Measurements from ENCODE around the gene FAM177A1. TPM values are rescaled to one million over a fixed set of nuclear protein-coding genes. Genes with fewer than 3 reads are reported as not detected.

Gene FAM177A1
- total and polyA plus RNA-seq, 11 donors, result 56.3 to 129 (median 97.1) TPM

DNA sequence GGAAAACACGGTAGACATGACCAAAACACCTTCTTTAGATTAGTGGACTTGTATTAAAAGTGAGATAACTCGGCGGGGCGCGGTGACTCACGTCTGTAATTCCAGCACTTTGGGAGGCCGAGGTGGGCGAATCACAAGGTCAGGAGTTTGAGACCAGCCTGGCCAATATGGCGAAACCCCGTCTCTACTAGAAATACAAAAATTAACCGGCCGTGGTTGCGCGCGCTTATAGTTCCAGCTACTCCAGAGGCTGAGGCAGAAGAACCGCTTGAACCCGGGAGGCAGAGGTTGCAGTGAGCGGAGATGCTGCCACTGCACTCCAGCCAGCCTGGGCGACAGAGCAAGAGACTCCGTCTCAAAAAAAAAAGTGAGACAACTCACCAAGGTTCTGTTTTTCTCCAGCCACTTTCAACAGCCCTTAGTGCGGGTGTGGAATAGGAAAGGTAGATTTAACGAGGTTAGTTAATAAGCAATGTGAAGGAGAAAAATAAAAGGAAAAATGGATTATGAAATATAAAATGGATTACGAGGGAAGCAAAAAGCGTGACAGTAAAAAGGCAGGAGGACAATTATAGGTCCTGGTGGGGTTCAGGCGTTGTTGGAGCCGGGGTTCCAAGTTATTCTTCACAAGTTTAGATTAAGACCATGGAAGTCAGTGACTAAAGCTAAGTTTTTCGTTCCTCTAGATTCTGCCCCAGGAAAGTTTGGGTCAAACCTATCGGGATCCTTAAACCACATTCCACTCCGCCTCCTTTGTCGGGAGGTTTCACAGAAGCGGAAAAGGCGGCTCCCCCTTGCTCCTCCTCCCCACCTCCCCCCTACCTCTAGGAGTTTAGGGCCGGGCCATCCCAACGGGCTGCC lies 75.2 kb downstream of the FAM177A1 start:
- Histone ChIP-seq H3K27me3 (no peaks in the 10 kb centered on the region), H3K36me3 (peaks cover 0 to 33% (median 13%) of the 10 kb centered on the region in 9 donors), H3K9me3 (no peaks in the 10 kb centered on the region), H3K27ac (peak overlapping the region; percentile 91 to 100 (median 96)), H3K4me3 (peak overlapping the region; percentile 55 to 86 (median 68)), H3K4me1 (peaks cover 0 to 53% (median 18%) of the 10 kb centered on the region in 12 donors)
- no peak for ATAC-seq
- 16 to 28% (median 20%) methylated on average over 34 of the region's 34 CpGs for WGBS, 4 donors
- DNase-seq, result no peak
- intact Hi-C loops (cut with DNase I), result loop anchor here in 6 of 10 donors (1.0 to 10.0 kb wide), 10 partner anchors 74 to 686 kb away; partner anchors contain the start of genes FAM177A1 (in 4 of the 6), SRP54 (in 2 of the 6), BAZ1A (in 1 of the 6) and NFKBIA (in 1 of the 6)
- TF ChIP-seq POLR2A (IDR thresholded peaks at IDR 0.05) (no peak), CTCF (IDR thresholded peaks at IDR 0.05) (no peak)

- WGBS, 4 donors, result 0% methylated on average over 51 to 57 of the region's 57 CpGs
- TF ChIP-seq CTCF (IDR thresholded peaks at IDR 0.05), result no peak
- peak in 1 of 2 donors; percentile 60 for TF ChIP-seq POLR2A (IDR thresholded peaks at IDR 0.05)
- H3K27me3 ChIP-seq, result no peaks in the 10 kb centered on the region
Measured at GRCh38 chr14:35121887-35122695, 76.0 kb downstream of the FAM177A1 start, which contains the start of the genes PPP2R3C and PRORP. TSS of gene PPP2R3C (minus strand) at chr14:35121990. CDS start at chr14:35121959, 31 bp downstream. TSS of gene PRORP (plus strand) at chr14:35122552. CDS start at chr14:35123246, 694 bp downstream.

GRCh38 chr14:35122696-35123387 lies 76.8 kb downstream of the FAM177A1 start:
- 6 to 9% (median 8%) methylated on average over 18 to 23 of the region's 23 CpGs for WGBS, 4 donors
- H3K4me3 ChIP-seq, result peak overlapping the region; percentile 55 to 86 (median 68)
- no peaks in the 10 kb centered on the region for H3K9me3 ChIP-seq
- peaks cover 0 to 50% (median 18%) of the 10 kb centered on the region in 12 donors for H3K4me1 ChIP-seq
- peaks cover 0 to 30% (median 9%) of the 10 kb centered on the region in 9 donors for H3K36me3 ChIP-seq
- intact Hi-C loops (cut with DNase I), result loop anchor here in 6 of 10 donors (2.0 to 10.0 kb wide), 8 partner anchors 76 to 684 kb away; partner anchors contain the start of genes BAZ1A (in 2 of the 6), FAM177A1 (in 1 of the 6), NFKBIA (in 1 of the 6) and RALGAPA1 (in 1 of the 6)
- H3K27me3 ChIP-seq, result no peaks in the 10 kb centered on the region
- DNase-seq (no peak), ATAC-seq (peak; percentile 4 to 51 (median 18))
- no peak for TF ChIP-seq POLR2A (IDR thresholded peaks at IDR 0.05)
- TF ChIP-seq CTCF (IDR thresholded peaks at IDR 0.05), result no peak
- H3K27ac ChIP-seq, result peak overlapping the region; percentile 91 to 100 (median 96)

More at GRCh38 chr14:35121887-35122695, 76.0 kb downstream of the FAM177A1 start, which contains the start of the genes PPP2R3C and PRORP:
- peak; percentile 95 to 97 (median 96) for ATAC-seq
- Histone ChIP-seq H3K4me1 (peaks cover 0 to 53% (median 18%) of the 10 kb centered on the region in 12 donors), H3K27ac (peak within 1 kb of the TSS; percentile 91 to 100 (median 96)), H3K36me3 (peaks cover 0 to 28% (median 8%) of the 10 kb centered on the region in 9 donors), H3K9me3 (no peaks in the 10 kb centered on the region), H3K4me3 (peak within 1 kb of the TSS; percentile 55 to 86 (median 68))
- intact Hi-C loops (cut with DNase I), result loop anchor here in 6 of 10 donors (1.0 to 10.0 kb wide), 11 partner anchors 75 to 685 kb away; partner anchors contain the start of genes FAM177A1 (in 4 of the 6), BAZ1A (in 2 of the 6), SRP54 (in 2 of the 6) and NFKBIA (in 1 of the 6)
- DNase-seq, result peak; percentile 91 to 94 (median 92)

All from heart left ventricle (tissue), 16 donors.